GM23248 (cell line): Measurements from ENCODE around the gene AGMO.

Experiments
- EZH2 ChIP-seq: fragments of 200-600 bp; sonication (generic); IDR thresholded peaks from 2 replicates; pipeline ENCODE4 v1.6.1; 2018; ENCODE audit warnings: antibody characterized with exemption, mild to moderate bottlenecking; ENCODE audit not compliant: insufficient read depth, poor library complexity, severe bottlenecking
- EZH2phosphoT487 ChIP-seq: fragments of 200-600 bp; sonication (generic); IDR thresholded peaks from 2 replicates; pipeline ENCODE4 v1.6.1; 2018; ENCODE audit warnings: antibody characterized with exemption, moderate library complexity, mild to moderate bottlenecking, low read depth; ENCODE audit not compliant: insufficient read depth

DNA sequence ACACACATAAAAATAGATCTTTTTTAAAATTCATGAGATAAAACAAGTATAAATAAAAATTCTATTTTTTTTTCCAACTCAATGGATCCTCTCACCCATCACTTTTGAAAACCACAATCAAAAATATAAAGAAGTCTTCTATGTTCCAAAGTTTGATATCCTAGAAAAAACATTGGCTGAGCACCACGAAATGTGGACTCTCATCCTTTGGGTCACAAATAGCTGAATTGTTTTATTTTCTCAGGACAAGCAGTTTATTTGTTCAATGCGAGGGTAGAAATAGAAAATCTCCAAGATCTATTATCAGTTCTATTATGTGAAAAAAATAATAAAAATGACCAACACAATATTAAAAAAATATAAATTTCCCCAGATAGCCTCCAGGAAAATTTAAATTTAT lies 348.7 kb downstream of the AGMO start:
- TF ChIP-seq EZH2phosphoT487 (no peak), EZH2 (no peak)
